GM21381 (cell line): ENCODE measurements around the gene FRMD4A.
"Not testable (repeated sequence)": the region's sequence is repeated elsewhere in the genome, so short reads cannot be mapped to it uniquely, and the experiment has no call there.

Experiments
- ATAC-seq: cut with Tn5 transposase; IDR thresholded peaks from one replicate; pipeline ENCODE4 v1.9.1; 2021; ENCODE audit warnings: mild to moderate bottlenecking, moderate library complexity; ENCODE audit not compliant: unreplicated experiment

The FRMD4A gene

DNA sequence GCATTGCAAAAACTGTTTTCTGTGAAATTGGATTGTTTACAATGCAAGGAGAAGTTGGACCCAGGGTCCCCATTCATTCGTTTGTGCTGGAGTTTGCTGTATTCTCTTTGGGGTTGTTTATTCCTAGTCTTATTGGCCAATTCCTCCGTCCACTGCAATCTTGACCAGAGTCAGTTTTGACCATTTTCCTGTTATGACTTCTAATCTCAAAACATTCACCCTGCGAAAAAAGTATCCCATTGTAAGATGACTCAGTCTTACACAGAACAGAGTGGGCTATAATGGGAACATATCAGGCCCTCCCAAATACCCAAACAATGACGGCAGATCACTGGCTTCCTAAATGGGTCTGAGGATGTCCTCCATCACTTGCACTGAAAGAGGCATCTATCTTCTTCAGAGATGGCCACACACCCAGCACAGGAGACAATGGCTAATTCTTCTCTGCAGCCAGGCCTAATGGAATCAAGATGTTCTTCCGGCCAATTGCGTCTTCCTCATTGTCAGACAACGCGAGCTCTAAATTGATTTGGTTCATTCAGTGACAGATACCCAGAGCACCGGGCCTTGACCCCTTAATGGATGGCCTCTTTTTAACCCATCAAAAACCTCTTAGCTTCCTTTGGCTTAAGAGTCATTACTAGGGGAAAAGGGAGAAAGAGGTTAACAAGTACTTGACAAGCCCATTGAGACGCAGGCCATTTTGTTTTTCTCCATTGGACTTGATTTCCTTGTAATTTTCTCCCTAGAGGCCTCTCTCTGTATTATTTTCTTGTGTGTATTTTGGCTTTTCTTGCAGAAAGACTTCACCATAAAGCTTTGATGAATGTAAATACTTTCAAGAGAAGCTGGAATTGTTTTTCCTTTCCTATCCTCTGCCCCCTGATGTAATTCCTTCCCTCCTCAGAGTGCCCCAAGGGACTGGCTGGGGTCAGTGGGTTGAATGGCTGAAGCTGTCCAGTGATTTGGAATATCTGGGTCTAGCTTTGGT lies 614.3 kb downstream of the FRMD4A start:
- no peak for ATAC-seq

- not testable (repeated sequence) for ATAC-seq
Observed at GRCh38 chr10:13715596-13715995, 615.1 kb downstream of the FRMD4A start.

DNA sequence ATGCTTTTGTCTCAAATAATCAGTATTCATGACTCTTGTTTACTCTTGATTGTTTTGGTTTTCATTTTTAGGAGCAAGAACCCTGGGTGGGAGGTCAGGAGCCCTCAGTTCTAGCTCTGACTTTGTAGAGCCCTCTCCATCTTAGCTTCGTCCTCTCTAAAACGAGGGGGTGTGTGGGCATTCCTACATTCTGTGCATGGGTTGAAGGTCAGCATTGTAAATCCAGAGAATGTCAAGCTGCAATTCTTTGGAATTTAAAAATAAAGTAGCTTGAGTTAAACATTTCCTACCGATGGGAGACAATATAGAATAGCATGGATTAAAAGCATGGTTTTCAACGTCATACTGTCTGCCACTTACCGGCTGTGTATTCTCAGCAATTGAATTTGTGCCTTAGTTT lies 615.6 kb downstream of the FRMD4A start:
- no peak for ATAC-seq

- ATAC-seq: peak; percentile 73
Observed at GRCh38 chr10:13712837-13713581, 617.7 kb downstream of the FRMD4A start.

- ATAC-seq: peak; percentile 4
Observed at GRCh38 chr10:13712476-13712836, 618.3 kb downstream of the FRMD4A start.

GRCh38 chr10:13711291-13711690 lies 619.4 kb downstream of the FRMD4A start:
- ATAC-seq: no peak

GRCh38 chr10:13709931-13710650 lies 620.6 kb downstream of the FRMD4A start:
- no peak for ATAC-seq

GRCh38 chr10:13708256-13708990 lies 622.3 kb downstream of the FRMD4A start:
- no peak for ATAC-seq

DNA sequence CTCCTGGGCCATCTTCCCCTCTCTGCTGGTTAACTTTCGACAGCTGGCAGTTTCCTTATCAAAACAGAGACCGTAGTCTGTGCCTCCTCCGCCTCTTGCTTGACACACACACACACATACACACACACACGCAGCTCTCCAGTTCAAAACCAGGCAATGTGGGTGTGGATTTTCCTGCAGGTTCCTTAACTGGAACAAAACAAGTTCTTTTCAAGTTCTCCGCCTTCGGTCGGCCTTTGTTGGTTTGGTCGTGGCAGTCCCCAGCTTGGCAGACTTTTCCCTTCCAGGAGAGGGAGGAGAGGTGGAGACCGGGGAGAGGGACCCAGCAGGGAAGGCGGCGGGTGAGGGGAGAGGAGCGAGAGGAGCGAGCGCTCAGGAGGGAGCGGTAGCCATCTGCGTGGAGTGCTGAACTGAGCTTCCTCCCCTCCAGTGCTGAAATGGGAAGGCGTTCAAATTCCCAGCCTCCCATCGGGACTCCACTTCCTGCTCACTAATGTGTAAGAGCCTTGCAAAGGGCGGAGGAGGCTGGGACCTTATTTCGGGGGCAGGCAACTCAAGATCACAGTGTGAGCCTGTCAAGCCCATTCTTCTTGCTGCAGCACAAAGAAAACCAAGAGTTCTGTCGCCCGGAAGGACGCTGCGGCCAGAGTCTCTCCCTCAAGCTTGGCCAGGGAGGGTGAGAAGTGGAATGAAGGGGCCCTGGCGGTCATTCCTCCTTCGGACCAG lies 623.4 kb downstream of the FRMD4A start:
- no peak for ATAC-seq

- no peak for ATAC-seq
Observed at GRCh38 chr10:13706604-13707003, 624.1 kb downstream of the FRMD4A start.

GRCh38 chr10:13706175-13706574 lies 624.5 kb downstream of the FRMD4A start:
- ATAC-seq: no peak

DNA sequence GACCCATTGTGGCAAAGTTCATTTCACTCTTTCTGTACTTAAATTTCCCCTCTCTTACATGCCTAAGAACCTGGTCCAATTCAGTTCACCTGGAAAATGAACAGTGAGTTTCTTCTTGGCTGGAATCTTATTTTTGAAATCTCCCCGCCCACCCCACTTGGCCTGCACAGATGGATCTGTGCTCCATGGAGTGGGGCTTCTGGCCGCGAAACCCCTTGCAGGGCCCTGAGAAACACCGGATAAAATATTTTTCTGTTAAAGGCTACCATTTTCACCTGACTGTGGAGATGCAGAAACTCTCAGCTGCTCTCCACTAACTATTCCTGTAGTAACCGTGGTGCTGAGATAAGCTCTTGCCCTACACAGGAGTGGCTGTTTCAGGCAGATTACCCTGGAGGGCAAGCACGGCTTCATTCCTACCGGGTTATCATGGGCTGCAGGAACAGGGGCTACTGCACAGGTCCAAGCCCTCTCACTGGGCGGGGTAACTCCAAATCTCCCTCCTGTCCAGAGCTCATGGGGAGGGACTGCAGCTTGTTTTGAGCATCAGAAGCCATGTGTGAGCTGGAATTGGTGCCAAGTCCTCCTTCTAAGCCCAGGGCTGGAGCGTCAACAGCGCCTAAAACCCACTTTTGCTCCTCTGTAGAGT lies 625.1 kb downstream of the FRMD4A start:
- ATAC-seq: no peak

- no peak for ATAC-seq
Observed at GRCh38 chr10:13704964-13705363, 625.8 kb downstream of the FRMD4A start.

DNA sequence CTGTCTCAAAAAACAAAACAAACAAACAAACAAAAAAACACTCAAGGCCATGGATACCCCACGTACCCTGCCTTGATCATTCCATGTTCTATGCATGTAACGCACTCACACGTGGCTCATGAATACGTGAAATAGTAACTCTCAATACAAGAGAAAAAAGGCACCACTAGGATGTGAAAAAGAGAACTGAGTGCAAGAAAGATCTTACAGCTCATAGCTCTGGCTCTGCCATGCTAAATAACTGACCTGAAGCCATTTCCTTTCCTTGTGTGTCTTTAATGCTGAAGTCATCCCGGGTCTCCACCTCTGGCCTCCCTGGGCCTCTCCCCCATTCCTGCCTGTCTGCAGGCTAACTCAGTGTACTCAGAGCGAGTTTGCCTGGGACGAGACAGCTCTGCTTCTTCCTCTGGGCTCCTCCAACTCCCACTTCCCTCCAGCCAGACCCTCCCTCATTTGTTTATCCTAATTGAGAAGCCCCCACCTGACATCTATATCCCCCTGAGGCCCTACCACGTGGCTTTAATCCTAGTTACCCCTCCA lies 626.7 kb downstream of the FRMD4A start:
- ATAC-seq: no peak

GRCh38 chr10:13703101-13703818 lies 627.5 kb downstream of the FRMD4A start:
- ATAC-seq: no peak

DNA sequence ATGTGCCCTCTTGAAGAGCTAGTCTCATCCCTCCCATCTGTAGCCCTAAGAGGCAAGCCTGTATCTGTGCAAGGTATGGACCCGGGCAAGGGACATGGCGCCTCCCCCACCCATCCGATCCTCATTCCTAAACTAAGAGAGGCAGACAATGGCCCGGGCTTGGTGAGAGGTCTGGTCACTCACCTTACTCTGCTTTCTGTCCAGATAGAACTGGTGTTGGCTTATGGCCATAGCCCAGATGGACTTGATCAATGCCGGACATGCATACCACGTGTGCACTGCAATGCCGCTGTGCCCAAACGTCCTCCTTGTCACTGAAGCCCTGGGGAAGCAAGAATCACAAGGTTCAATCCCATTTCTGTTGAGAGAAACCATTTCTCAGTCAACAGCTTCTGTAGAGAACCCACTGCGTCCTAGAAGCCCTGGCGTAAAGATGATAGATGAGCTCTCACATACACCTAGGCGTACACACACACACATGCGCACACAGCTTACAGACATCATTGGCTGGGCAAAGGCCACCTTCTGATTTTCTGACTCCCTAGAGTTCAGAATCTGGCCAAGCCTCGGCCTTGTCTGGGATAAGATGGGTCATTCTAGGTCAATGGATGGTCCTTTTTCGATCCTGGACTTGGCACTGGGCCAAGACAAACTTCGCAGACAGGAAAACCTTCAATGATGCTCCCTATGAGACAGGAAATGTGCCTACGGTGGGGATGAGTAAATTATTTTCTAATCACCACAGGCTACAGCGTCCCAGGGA lies 629.4 kb downstream of the FRMD4A start:
- ATAC-seq: no peak

DNA sequence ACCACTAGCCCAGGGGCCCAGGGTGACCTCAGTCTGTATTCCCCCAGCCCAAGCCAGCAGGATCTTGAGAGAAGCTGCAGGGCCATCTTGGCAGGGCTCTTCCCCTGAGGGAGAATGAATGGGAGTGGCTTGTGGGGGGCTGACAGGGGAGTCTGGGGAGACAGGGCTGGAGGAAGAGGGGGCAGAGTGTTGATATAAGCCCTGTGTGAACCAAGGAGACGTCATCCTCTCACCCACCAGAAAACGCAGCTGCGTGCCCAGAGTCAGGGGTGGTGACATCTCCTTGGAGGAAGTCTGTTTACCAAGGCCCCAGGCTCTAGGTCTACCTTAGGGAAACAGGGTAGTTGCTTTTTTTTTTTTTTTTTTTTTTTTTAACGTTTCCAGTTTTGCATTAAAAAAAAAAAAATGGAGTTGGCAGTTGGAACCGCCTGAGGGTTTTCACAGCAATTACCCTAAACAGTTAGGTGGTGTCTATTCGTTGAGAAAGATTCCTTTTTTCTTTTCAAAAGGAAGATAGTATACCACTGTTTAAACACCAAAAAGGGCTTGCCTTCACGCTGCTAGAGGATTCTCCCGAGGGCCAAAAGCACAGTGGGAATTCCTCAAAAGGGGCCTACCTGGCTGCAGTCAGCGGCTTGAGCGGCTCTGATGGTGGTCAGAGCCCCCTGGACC lies 630.1 kb downstream of the FRMD4A start:
- no peak for ATAC-seq
